ENCODE results near the gene EIF3B. TPM values are rescaled to one million over a fixed set of nuclear protein-coding genes. Genes with fewer than 3 reads are reported as not detected.
"Not testable (repeated sequence)": the region's sequence is repeated elsewhere in the genome, so short reads cannot be mapped to it uniquely, and the experiment has no call there.

EIF3B gene
- total and polyA plus RNA-seq, 3 donors from 2014 or later = 165 to 263 (median 237) TPM

GRCh38 chr7:2373646-2374045, 19.0 kb downstream of the EIF3B start:
- H3K4me3 ChIP-seq = no peak overlapping the region
- peaks cover 16% of the 10 kb centered on the region for H3K4me1 ChIP-seq
- no peak overlapping the region for H3K27ac ChIP-seq
- no peaks in the 10 kb centered on the region for H3K36me3 ChIP-seq (ENCODE audit: low read depth, missing control alignments)
- intact Hi-C loops (cut with DNase I; ENCODE audit: low total_unique reads) = no loop called here
- no peaks in the 10 kb centered on the region for H3K27me3 ChIP-seq
- no peaks in the 10 kb centered on the region for H3K9me3 ChIP-seq
- no peak for DNase-seq
- no peak for TF ChIP-seq CTCF (IDR thresholded peaks at IDR 0.05)
- TF ChIP-seq POLR2A (IDR thresholded peaks at IDR 0.05) = no peak
- WGBS, 2 donors = 83 to 94% methylated on average over 7 of the region's 7 CpGs

- no peak for DNase-seq
- Histone ChIP-seq H3K4me3 (no peak overlapping the region), H3K9me3 (no peaks in the 10 kb centered on the region), H3K4me1 (peaks cover 16% of the 10 kb centered on the region), H3K36me3 (ENCODE audit: low read depth, missing control alignments) (no peaks in the 10 kb centered on the region), H3K27ac (no peak overlapping the region), H3K27me3 (no peaks in the 10 kb centered on the region)
- intact Hi-C loops (cut with DNase I; ENCODE audit: low total_unique reads) = no loop called here
- WGBS, 2 donors = 95 to 100% methylated on average over 8 to 18 of the region's 18 CpGs
- TF ChIP-seq POLR2A (IDR thresholded peaks at IDR 0.05) (no peak), CTCF (IDR thresholded peaks at IDR 0.05) (no peak)
These were observed 19.8 kb downstream of the EIF3B start for GRCh38 chr7:2374401-2374800.

GRCh38 chr7:2374830-2375728, 20.5 kb downstream of the EIF3B start:
- TF ChIP-seq POLR2A (IDR thresholded peaks at IDR 0.05) (no peak), CTCF (IDR thresholded peaks at IDR 0.05) (no peak)
- 90% methylated on average over 24 to 26 of the region's 26 CpGs for WGBS, 2 donors

GRCh38 chr7:2376351-2377154, 21.9 kb downstream of the EIF3B start:
- no peaks in the 10 kb centered on the region for H3K27me3 ChIP-seq
- no peak overlapping the region for H3K4me3 ChIP-seq
- peaks cover 16% of the 10 kb centered on the region for H3K4me1 ChIP-seq
- no peaks in the 10 kb centered on the region for H3K9me3 ChIP-seq
- no peaks in the 10 kb centered on the region for H3K36me3 ChIP-seq (ENCODE audit: low read depth, missing control alignments)
- TF ChIP-seq CTCF (IDR thresholded peaks at IDR 0.05) (no peak), POLR2A (IDR thresholded peaks at IDR 0.05) (no peak)
- 74 to 76% methylated on average over 27 of the region's 27 CpGs for WGBS, 2 donors
- intact Hi-C loops (cut with DNase I; ENCODE audit: low total_unique reads) = no loop called here
- peak; percentile 86 for DNase-seq
- H3K27ac ChIP-seq = peak overlapping the region; percentile 51 to 56

More at GRCh38 chr7:2374830-2375728, 20.5 kb downstream of the EIF3B start:
- no peak overlapping the region for H3K4me3 ChIP-seq
- DNase-seq = no peak
- H3K36me3 ChIP-seq (ENCODE audit: low read depth, missing control alignments) = no peaks in the 10 kb centered on the region
- no peaks in the 10 kb centered on the region for H3K9me3 ChIP-seq
- intact Hi-C loops (cut with DNase I; ENCODE audit: low total_unique reads) = no loop called here
- no peak overlapping the region for H3K27ac ChIP-seq
- peaks cover 16% of the 10 kb centered on the region for H3K4me1 ChIP-seq
- H3K27me3 ChIP-seq = no peaks in the 10 kb centered on the region

GRCh38 chr7:2377492-2377891, 22.9 kb downstream of the EIF3B start:
- H3K36me3 ChIP-seq (ENCODE audit: low read depth, missing control alignments); intact Hi-C loops (cut with DNase I; ENCODE audit: low total_unique reads); H3K9me3 ChIP-seq; H3K27ac ChIP-seq; H3K27me3 ChIP-seq; H3K4me3 ChIP-seq: not testable (repeated sequence)
- DNase-seq = peak; percentile 76
- H3K4me1 ChIP-seq = peaks cover 16% of the 10 kb centered on the region
- WGBS, 2 donors = 71 to 87% methylated on average over 14 to 17 of the region's 18 CpGs

- H3K4me3 ChIP-seq; H3K27me3 ChIP-seq; H3K9me3 ChIP-seq; intact Hi-C loops (cut with DNase I; ENCODE audit: low total_unique reads); H3K27ac ChIP-seq; DNase-seq; H3K36me3 ChIP-seq (ENCODE audit: low read depth, missing control alignments): not testable (repeated sequence)
- WGBS, 2 donors = 79 to 85% methylated on average over 18 of the region's 18 CpGs
- H3K4me1 ChIP-seq = peaks cover 16% of the 10 kb centered on the region
These were observed 23.5 kb downstream of the EIF3B start for GRCh38 chr7:2378125-2378524.

All from testis (tissue), 3 donors.